Rectal smooth muscle tissue (tissue), 1 donor: ENCODE data around the gene DPH7.
A peak's percentile ranks its signal among the peaks of the same experiment; 100 is the strongest.
"Not testable (repeated sequence)": the region's sequence is repeated elsewhere in the genome, so short reads cannot be mapped to it uniquely, and the experiment has no call there.

Experiments
- H3K27ac ChIP-seq: one replicate; pipeline ENCODE4 v1.7.0; 2013; ENCODE audit warnings: low read depth, low read length, inconsistent platforms
- H3K27me3 ChIP-seq: one replicate; pipeline ENCODE4 v1.7.0; 2013; ENCODE audit warnings: low read length; ENCODE audit not compliant: control insufficient read depth, insufficient read depth
- H3K36me3 ChIP-seq: one replicate; pipeline ENCODE4 v1.7.0; 2013; ENCODE audit warnings: low read length; ENCODE audit not compliant: control insufficient read depth, insufficient read depth
- H3K4me1 ChIP-seq: one replicate; pipeline ENCODE4 v1.7.0; 2013; ENCODE audit warnings: low read length; ENCODE audit not compliant: control insufficient read depth, insufficient read depth
- H3K4me3 ChIP-seq: one replicate; pipeline ENCODE4 v1.7.0; 2013; ENCODE audit warnings: low read length
- H3K9ac ChIP-seq: one replicate; pipeline ENCODE4 v1.7.0; 2013; ENCODE audit warnings: low read length

Gene DPH7

GRCh38 chr9:137568445-137568844, 10.3 kb downstream of the DPH7 start:
- not testable (repeated sequence) for H3K9ac ChIP-seq

GRCh38 chr9:137564817-137565411, 13.8 kb downstream of the DPH7 start:
- H3K27ac ChIP-seq: no peak overlapping the region
- H3K9ac ChIP-seq: no peak overlapping the region
- no peaks in the 10 kb centered on the region for H3K4me1 ChIP-seq
- H3K36me3 ChIP-seq: peaks cover 14% of the 10 kb centered on the region
- H3K27me3 ChIP-seq: no peaks in the 10 kb centered on the region
- no peak overlapping the region for H3K4me3 ChIP-seq

More at GRCh38 chr9:137568445-137568844, 10.3 kb downstream of the DPH7 start:
- H3K4me3 ChIP-seq, H3K4me1 ChIP-seq, H3K27ac ChIP-seq, H3K27me3 ChIP-seq: not testable (repeated sequence)
- H3K36me3 ChIP-seq: peaks cover 15% of the 10 kb centered on the region

GRCh38 chr9:137564134-137564533, 14.6 kb downstream of the DPH7 start:
- Histone ChIP-seq H3K27me3 (no peaks in the 10 kb centered on the region), H3K36me3 (peaks cover 14% of the 10 kb centered on the region)

GRCh38 chr9:137558127-137558526, 20.6 kb downstream of the DPH7 start:
- no peak overlapping the region for H3K4me3 ChIP-seq
- no peaks in the 10 kb centered on the region for H3K27me3 ChIP-seq
- peaks cover 2% of the 10 kb centered on the region for H3K36me3 ChIP-seq
- H3K9ac ChIP-seq: no peak overlapping the region
- peaks cover 10% of the 10 kb centered on the region for H3K4me1 ChIP-seq
- H3K27ac ChIP-seq: no peak overlapping the region

More at GRCh38 chr9:137564134-137564533, 14.6 kb downstream of the DPH7 start:
- H3K4me1 ChIP-seq: no peaks in the 10 kb centered on the region
- H3K4me3 ChIP-seq: no peak overlapping the region
- no peak overlapping the region for H3K9ac ChIP-seq
- no peak overlapping the region for H3K27ac ChIP-seq

- Histone ChIP-seq H3K4me1 (peaks cover 10% of the 10 kb centered on the region), H3K27me3 (no peaks in the 10 kb centered on the region), H3K27ac (peak overlapping the region; percentile 43), H3K36me3 (no peaks in the 10 kb centered on the region), H3K4me3 (no peak overlapping the region), H3K9ac (no peak overlapping the region)
Observed at GRCh38 chr9:137556069-137556838, 22.5 kb downstream of the DPH7 start.

GRCh38 chr9:137555179-137555578, 23.5 kb downstream of the DPH7 start:
- Histone ChIP-seq H3K9ac (no peak overlapping the region), H3K4me3 (no peak overlapping the region), H3K4me1 (peaks cover 10% of the 10 kb centered on the region), H3K27ac (no peak overlapping the region), H3K36me3 (no peaks in the 10 kb centered on the region), H3K27me3 (no peaks in the 10 kb centered on the region)

- Histone ChIP-seq H3K27ac (no peak overlapping the region), H3K36me3 (no peaks in the 10 kb centered on the region), H3K27me3 (no peaks in the 10 kb centered on the region), H3K4me3 (no peak overlapping the region), H3K4me1 (peaks cover 10% of the 10 kb centered on the region), H3K9ac (no peak overlapping the region)
Observed at GRCh38 chr9:137554349-137554748, 24.4 kb downstream of the DPH7 start.

GRCh38 chr9:137553654-137554053, 25.1 kb downstream of the DPH7 start:
- not testable (repeated sequence) for H3K9ac ChIP-seq, H3K4me3 ChIP-seq, H3K27ac ChIP-seq, H3K27me3 ChIP-seq, H3K36me3 ChIP-seq, H3K4me1 ChIP-seq

GRCh38 chr9:137552022-137552768, 26.5 kb downstream of the DPH7 start:
- peak overlapping the region; percentile 83 for H3K4me3 ChIP-seq
- peak overlapping the region; percentile 73 for H3K9ac ChIP-seq
- H3K27me3 ChIP-seq: no peaks in the 10 kb centered on the region
- H3K36me3 ChIP-seq: no peaks in the 10 kb centered on the region
- peaks cover 10% of the 10 kb centered on the region for H3K4me1 ChIP-seq
- H3K27ac ChIP-seq: peak overlapping the region; percentile 85

GRCh38 chr9:137551264-137552021, 27.3 kb downstream of the DPH7 start, which contains the start of gene MRPL41:
Gene MRPL41 (plus strand): TSS chr9:137551879. CDS start chr9:137552082, 203 bp downstream.
- Histone ChIP-seq H3K9ac (peak within 1 kb of the TSS; percentile 73), H3K36me3 (no peaks in the 10 kb centered on the region), H3K4me1 (peaks cover 10% of the 10 kb centered on the region), H3K27ac (peak within 1 kb of the TSS; percentile 85), H3K4me3 (peak within 1 kb of the TSS; percentile 83), H3K27me3 (no peaks in the 10 kb centered on the region)

GRCh38 chr9:137550958-137551263, 27.8 kb downstream of the DPH7 start:
- H3K4me1 ChIP-seq, H3K9ac ChIP-seq: not testable (repeated sequence)

GRCh38 chr9:137550231-137550621, 28.5 kb downstream of the DPH7 start, which contains the start of gene PNPLA7:
Gene PNPLA7 (minus strand): TSS chr9:137550402. CDS start chr9:137550197, 205 bp downstream.
- Histone ChIP-seq H3K27me3 (no peaks in the 10 kb centered on the region), H3K9ac (peak within 1 kb of the TSS; percentile 39), H3K4me1 (no peaks in the 10 kb centered on the region), H3K27ac (peak within 1 kb of the TSS; percentile 77), H3K36me3 (no peaks in the 10 kb centered on the region), H3K4me3 (peak within 1 kb of the TSS; percentile 76)

More at GRCh38 chr9:137550958-137551263, 27.8 kb downstream of the DPH7 start:
- not testable (repeated sequence) for H3K36me3 ChIP-seq, H3K27me3 ChIP-seq
- peak overlapping the region; percentile 76 for H3K4me3 ChIP-seq
- peak overlapping the region; percentile 77 for H3K27ac ChIP-seq
